ENCODE results near the gene ABLIM2.
"Not testable (repeated sequence)": the region's sequence is repeated elsewhere in the genome, so short reads cannot be mapped to it uniquely, and the experiment has no call there.

ABLIM2 gene

DNA sequence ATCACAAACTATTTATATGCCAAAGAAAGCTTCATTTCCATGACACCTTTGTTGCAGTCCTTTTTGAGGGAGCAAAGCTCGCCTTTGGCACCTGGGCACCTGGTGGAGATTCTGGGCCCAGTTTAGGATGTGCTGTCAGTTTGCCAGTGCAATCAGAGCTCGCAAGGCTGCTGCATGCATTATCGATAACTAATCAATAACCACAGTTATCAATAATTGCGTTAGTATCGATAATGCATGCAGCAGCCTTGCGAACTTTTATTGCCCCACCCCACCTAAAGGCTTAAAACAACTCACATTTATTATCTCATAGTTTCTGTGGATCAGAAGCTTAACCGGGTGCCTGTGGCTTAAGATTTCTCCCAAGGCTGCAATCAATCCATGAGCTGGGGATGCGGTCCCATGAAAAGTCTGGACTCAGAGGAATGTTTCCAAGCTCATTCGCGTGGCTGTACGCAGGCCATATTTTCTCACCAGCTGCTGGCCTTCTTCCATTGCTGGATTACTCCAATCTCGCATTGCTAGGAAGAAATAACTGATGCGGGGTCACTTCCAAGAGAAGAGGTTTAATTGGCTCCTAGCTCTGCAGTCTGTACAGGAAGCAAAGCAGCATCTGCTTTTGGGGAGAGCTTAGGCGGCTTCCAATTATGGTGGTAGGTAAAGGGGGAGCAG, 212.8 kb downstream of the ABLIM2 start:
- no peaks in the 10 kb centered on the region for H3K27me3 ChIP-seq (ENCODE audit: insufficient read depth, poor library complexity, severe bottlenecking)
- H3K27ac ChIP-seq (replicated peaks): no peak overlapping the region
- no peak for DNase-seq (ENCODE audit: low read depth in 1 of 2, low spot score in 1 of 2)
- TF ChIP-seq, protein P1, sequence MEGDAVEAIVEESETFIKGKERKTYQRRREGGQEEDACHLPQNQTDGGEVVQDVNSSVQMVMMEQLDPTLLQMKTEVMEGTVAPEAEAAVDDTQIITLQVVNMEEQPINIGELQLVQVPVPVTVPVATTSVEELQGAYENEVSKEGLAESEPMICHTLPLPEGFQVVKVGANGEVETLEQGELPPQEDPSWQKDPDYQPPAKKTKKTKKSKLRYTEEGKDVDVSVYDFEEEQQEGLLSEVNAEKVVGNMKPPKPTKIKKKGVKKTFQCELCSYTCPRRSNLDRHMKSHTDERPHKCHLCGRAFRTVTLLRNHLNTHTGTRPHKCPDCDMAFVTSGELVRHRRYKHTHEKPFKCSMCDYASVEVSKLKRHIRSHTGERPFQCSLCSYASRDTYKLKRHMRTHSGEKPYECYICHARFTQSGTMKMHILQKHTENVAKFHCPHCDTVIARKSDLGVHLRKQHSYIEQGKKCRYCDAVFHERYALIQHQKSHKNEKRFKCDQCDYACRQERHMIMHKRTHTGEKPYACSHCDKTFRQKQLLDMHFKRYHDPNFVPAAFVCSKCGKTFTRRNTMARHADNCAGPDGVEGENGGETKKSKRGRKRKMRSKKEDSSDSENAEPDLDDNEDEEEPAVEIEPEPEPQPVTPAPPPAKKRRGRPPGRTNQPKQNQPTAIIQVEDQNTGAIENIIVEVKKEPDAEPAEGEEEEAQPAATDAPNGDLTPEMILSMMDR (IDR thresholded peaks at IDR 0.05; ENCODE audit: insufficient read depth, low read length): no peak
- TF ChIP-seq POLR2AphosphoS5 (IDR thresholded peaks at IDR 0.05; ENCODE audit: low read depth) (no peak), SPI1 (IDR thresholded peaks at IDR 0.05; ENCODE audit: borderline replicate concordance, low read depth) (no peak), GABPA (IDR thresholded peaks at IDR 0.05; ENCODE audit: low read depth) (no peak)
- TF ChIP-seq, protein P2, sequence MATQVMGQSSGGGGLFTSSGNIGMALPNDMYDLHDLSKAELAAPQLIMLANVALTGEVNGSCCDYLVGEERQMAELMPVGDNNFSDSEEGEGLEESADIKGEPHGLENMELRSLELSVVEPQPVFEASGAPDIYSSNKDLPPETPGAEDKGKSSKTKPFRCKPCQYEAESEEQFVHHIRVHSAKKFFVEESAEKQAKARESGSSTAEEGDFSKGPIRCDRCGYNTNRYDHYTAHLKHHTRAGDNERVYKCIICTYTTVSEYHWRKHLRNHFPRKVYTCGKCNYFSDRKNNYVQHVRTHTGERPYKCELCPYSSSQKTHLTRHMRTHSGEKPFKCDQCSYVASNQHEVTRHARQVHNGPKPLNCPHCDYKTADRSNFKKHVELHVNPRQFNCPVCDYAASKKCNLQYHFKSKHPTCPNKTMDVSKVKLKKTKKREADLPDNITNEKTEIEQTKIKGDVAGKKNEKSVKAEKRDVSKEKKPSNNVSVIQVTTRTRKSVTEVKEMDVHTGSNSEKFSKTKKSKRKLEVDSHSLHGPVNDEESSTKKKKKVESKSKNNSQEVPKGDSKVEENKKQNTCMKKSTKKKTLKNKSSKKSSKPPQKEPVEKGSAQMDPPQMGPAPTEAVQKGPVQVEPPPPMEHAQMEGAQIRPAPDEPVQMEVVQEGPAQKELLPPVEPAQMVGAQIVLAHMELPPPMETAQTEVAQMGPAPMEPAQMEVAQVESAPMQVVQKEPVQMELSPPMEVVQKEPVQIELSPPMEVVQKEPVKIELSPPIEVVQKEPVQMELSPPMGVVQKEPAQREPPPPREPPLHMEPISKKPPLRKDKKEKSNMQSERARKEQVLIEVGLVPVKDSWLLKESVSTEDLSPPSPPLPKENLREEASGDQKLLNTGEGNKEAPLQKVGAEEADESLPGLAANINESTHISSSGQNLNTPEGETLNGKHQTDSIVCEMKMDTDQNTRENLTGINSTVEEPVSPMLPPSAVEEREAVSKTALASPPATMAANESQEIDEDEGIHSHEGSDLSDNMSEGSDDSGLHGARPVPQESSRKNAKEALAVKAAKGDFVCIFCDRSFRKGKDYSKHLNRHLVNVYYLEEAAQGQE (IDR thresholded peaks at IDR 0.05; ENCODE audit: insufficient replicate concordance, low read depth): no peak
- H3K4me3 ChIP-seq (replicated peaks; ENCODE audit: insufficient read depth, low read length): no peak overlapping the region

DNA sequence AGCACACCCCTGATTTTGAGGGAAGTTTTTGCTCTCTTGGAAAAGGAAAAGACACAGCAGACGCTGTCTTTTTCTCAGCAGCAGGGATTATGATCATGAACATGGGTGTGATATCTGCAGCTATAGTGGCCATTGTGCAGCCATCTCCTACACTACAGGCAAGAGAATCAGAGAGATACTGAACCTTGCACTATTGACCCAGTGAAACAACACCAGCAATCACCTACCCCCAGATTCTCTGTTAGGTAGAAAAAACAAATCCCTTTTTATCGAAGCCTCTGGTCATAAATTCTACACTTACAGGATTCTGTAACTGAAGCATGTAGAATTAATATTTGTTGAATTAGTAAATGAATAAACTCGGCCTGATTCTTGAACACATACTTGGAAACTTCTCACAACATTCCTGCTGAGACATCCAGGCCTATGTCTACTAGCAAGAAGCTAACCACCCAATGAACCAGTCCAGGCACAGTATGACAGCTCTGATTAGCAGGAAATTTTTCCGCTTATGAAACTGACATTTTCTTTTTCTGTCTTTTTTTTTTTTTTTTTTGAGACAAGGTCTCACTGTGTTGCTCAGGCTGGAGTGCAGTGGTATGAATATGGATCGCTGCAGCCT, 213.9 kb downstream of the ABLIM2 start:
- TF ChIP-seq, protein P1 (IDR thresholded peaks at IDR 0.05; ENCODE audit: insufficient read depth, low read length): no peak
- TF ChIP-seq GABPA (IDR thresholded peaks at IDR 0.05; ENCODE audit: low read depth) (no peak), SPI1 (IDR thresholded peaks at IDR 0.05; ENCODE audit: borderline replicate concordance, low read depth) (no peak), POLR2AphosphoS5 (IDR thresholded peaks at IDR 0.05; ENCODE audit: low read depth) (no peak)
- TF ChIP-seq, protein P2 (IDR thresholded peaks at IDR 0.05; ENCODE audit: insufficient replicate concordance, low read depth): no peak
- DNase-seq (ENCODE audit: low read depth in 1 of 2, low spot score in 1 of 2): no peak
- no peak overlapping the region for H3K4me3 ChIP-seq (replicated peaks; ENCODE audit: insufficient read depth, low read length)
- no peak overlapping the region for H3K27ac ChIP-seq (replicated peaks)
- H3K27me3 ChIP-seq (ENCODE audit: insufficient read depth, poor library complexity, severe bottlenecking): peaks cover 8% of the 10 kb centered on the region

DNA sequence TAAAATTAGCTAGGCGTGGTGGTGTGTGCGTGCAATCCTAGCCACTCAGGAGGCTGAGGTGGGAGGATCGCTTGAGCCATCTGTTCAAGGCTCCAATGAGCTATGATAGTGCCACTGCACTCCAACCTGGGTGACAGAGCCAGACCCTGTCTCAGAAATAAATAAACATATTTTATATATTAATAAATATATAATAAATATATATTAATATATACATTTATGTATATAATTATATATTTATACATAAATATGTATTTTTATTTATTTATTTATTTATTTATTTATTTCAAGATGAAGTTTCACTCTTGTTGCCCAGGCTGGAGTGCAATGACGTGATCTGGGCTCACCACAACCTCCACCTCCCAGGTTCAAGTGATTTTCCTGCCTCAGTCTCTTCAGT, 214.9 kb downstream of the ABLIM2 start:
- peaks cover 11% of the 10 kb centered on the region for H3K27me3 ChIP-seq (ENCODE audit: insufficient read depth, poor library complexity, severe bottlenecking)
- H3K27ac ChIP-seq (replicated peaks); H3K4me3 ChIP-seq (replicated peaks; ENCODE audit: insufficient read depth, low read length); DNase-seq (ENCODE audit: low read depth in 1 of 2, low spot score in 1 of 2): not testable (repeated sequence)

DNA sequence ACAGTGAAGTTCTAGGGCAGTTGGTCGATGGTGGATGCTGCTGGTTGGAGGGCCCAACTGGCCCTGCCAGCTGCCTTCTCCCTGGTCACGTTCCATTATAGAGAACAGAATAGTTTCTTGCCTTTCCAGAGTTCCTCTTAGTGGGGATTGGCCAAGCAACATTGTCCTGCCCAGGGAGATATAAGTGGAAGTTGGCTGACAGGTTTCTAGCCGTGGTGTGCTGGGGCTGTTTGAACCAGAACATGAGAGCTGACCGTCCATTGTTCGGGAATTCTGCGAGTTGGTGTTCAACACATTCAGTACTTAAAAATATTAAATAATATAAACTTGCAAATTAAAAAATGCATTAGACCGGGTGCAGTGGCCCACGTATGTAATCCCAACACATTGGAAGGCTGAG, 215.4 kb downstream of the ABLIM2 start:
- Histone ChIP-seq H3K27ac (replicated peaks) (no peak overlapping the region), H3K27me3 (ENCODE audit: insufficient read depth, poor library complexity, severe bottlenecking) (peaks cover 16% of the 10 kb centered on the region), H3K4me3 (replicated peaks; ENCODE audit: insufficient read depth, low read length) (no peak overlapping the region)
- no peak for DNase-seq (ENCODE audit: low read depth in 1 of 2, low spot score in 1 of 2)
- no peak for TF ChIP-seq SPI1 (IDR thresholded peaks at IDR 0.05; ENCODE audit: borderline replicate concordance, low read depth)
- TF ChIP-seq, protein P2 (IDR thresholded peaks at IDR 0.05; ENCODE audit: insufficient replicate concordance, low read depth): no peak
- TF ChIP-seq, protein P1 (IDR thresholded peaks at IDR 0.05; ENCODE audit: insufficient read depth, low read length): no peak
